AG10803 (cell line): ENCODE data around the gene KLRC3.
"Not testable (repeated sequence)": the region's sequence is repeated elsewhere in the genome, so short reads cannot be mapped to it uniquely, and the experiment has no call there.

Experiments
- DNase-seq: peaks from one replicate; pipeline ENCODE4 v3.0.0; 2010; ENCODE audit warnings: low read depth
- H3K4me3 ChIP-seq: 2 replicates; pipeline ENCODE4 v1.5.1; 2011; ENCODE audit warnings: mild to moderate bottlenecking, low read length, control low read depth
- TF ChIP-seq, protein P1 (sequence below): conservative IDR thresholded peaks from 2 replicates; pipeline ENCODE4 v1.5.1; 2011; ENCODE audit warnings: mild to moderate bottlenecking, low read length, control low read depth, inconsistent platforms

The KLRC3 gene

DNA sequence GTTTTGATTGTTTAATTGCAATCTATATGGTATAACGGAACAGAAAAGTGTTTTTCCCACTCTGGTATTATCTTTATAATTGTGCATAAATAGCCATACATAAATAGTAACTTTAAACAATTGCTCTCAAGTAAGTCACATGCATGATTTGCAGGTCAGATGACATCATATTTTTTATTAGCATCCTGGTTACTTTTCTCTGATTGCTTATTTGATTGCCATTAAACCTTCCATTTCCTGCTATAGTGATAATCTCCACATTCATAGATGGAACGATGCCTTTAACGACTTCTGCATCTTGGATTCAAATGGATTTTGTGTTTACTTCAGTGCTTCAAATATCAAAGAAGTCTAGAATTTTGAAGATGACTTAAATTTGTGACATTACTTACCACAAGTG, 27.1 kb downstream of the KLRC3 start:
- no peak overlapping the region for H3K4me3 ChIP-seq
- TF ChIP-seq, protein P1, sequence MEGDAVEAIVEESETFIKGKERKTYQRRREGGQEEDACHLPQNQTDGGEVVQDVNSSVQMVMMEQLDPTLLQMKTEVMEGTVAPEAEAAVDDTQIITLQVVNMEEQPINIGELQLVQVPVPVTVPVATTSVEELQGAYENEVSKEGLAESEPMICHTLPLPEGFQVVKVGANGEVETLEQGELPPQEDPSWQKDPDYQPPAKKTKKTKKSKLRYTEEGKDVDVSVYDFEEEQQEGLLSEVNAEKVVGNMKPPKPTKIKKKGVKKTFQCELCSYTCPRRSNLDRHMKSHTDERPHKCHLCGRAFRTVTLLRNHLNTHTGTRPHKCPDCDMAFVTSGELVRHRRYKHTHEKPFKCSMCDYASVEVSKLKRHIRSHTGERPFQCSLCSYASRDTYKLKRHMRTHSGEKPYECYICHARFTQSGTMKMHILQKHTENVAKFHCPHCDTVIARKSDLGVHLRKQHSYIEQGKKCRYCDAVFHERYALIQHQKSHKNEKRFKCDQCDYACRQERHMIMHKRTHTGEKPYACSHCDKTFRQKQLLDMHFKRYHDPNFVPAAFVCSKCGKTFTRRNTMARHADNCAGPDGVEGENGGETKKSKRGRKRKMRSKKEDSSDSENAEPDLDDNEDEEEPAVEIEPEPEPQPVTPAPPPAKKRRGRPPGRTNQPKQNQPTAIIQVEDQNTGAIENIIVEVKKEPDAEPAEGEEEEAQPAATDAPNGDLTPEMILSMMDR = no peak
- DNase-seq = no peak

DNA sequence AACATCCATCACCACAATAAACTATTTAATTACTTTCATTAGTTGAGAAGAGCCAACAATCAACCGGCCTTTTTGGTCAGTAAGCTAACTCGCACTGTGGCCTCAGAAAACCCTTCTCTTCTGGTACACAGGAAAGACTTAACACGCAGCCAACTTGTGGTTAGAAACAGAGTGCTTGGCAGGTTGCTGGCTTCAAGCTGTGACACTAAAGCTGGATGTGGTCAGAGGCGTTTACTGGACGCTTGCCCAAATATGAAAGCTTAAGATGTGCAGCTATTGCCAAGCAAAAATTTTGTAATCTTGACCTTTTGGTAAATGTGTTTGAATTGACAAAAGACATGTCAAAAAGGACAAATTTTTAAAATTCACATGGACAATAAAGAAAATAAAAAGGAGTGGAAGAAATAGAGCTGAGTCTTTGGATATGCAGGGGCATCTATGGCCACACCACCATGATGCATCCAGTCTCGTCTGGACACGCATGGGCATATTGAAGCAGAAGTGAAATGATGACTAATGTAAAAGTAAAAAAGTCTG, 27.9 kb downstream of the KLRC3 start:
- TF ChIP-seq, protein P1 = no peak
- peak; percentile 98 for DNase-seq
- H3K4me3 ChIP-seq = no peak overlapping the region

DNA sequence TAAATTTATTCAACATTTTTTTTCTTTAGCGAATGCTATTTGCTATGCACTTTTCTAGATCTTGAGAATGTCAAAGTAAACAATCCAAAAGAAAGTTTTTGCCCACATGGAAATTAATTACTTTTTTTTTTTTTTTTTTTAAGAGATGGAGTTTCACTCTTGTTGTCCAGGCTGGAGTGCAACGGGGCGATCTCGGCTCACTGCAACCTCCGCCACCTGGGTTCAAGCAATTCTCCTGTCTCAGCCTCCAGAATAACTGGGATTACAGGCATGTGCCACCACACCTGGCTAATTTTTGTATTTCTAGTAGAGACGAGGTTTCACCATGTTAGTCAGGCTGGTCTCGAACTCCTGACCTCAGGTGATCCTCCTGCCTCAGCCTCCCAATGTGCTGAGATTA, 29.4 kb downstream of the KLRC3 start:
- H3K4me3 ChIP-seq, DNase-seq: not testable (repeated sequence)

DNA sequence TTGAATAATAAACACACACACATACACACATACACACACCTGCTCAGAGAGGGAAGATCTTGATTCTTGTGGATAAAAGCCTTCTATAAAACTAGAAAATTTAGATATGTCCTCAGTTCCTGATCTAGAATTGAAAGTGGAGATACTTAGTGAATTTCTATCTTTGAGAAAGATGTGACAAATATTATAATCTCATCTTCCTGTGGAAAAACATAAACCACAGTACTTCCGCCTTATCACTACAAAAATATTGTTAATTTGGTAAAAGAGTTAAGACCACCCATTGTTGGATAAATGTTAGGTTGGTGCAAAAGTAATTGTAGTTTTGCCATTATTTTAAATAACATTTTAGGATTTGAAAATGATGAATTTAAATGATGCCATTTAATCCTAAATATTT, 30.5 kb downstream of the KLRC3 start, which contains the start of gene KLRK1:
Gene KLRK1, minus strand, starts transcription at position 138 of the 400 bp plus-strand sequence. CDS start 1,231 bp downstream, outside the sequence.
- TF ChIP-seq, protein P1 = no peak
- no peak within 1 kb of the TSS for H3K4me3 ChIP-seq
- no peak for DNase-seq

DNA sequence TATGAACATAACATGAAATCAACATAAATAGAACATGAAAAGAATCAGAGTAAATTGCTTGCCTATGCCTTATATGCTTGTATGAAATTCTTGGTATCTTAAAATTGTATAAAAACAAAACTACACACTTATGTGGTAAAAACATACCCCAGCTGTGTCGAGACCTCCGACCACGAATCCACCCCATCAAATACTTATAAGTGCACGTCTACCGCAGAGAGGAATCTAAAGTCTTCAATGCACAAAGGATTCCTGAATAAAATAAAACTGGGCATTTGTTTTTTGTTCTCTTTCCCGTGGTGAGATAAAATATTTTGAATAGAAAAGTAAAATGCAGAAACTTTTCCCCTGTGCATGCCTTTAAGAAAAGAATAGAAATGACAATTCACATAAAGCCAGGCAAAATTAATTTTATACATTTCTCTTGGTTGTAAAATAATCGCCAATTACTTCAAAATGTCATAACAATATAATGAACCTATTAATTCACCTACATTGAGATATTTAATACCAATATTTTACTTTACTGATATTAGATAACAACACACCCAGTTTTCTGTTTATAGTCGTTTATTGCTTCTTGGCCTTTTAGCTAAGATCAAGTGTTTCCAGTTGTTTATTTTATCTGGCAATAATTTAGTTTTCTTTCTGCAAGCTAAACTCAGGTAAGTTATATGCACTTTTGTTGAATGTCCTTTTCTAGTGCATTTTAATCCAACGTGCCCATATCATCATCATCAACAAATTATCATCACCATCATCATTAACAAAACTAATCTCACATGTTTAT, 31.6 kb downstream of the KLRC3 start:
- H3K4me3 ChIP-seq = no peak overlapping the region
- TF ChIP-seq, protein P1 = no peak
- DNase-seq = no peak

DNA sequence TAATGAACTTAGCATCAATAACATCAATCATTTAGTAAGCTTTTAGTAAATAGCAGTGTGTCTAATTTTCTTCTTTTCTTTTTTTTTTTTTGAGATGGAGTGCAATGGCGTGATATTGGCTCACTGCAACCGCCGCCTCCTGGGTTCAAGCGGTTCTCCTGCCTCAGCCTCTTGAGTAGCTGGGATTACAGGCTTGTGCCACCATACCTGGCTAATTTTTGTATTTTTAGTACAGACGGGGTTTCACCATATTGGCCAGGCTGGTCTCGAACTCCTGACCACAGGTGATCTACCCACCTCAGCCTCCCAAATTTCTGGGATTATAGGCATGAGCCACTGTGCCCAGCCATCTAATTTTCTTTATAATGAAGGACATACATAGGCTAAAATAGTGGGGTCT, 32.9 kb downstream of the KLRC3 start:
- DNase-seq, H3K4me3 ChIP-seq: not testable (repeated sequence)

DNA sequence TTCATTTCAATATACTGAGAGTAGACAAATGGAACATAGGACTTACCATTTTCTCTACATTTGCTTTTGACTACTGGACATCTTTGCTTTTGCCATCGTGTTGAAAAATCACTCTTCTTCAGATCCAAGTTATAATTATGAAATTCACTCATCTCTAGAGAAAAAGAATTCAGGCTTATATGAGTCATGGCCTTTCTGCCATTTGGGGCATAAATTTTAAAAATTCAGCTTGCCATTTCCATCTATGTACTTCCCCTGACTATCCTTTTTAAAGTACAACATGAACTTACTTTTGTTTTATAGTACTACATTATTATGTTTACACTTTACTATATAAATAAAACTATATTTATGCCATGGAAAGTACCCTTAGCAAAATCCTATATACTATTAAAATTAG, 33.5 kb downstream of the KLRC3 start:
- H3K4me3 ChIP-seq = no peak overlapping the region
- TF ChIP-seq, protein P1 = no peak
- no peak for DNase-seq

DNA sequence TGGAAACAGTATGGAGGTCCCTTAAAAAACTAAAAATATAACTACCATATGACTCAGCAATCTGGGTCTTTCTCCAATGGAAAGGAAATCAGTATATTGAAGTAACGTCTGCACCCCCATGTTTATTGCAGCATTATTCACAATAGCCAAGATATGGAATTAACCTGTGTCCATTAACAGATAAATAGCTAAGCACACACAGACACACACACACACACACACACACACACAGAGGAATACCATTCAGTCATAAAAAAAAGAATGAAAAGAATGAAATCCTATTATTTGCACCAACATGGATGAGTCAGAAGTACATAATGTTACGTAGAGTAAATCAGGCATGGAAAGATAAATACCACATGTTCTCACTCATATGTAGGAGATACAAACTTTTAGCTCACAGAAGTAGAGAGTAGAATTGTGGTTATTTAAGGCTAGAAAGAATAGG, 35.2 kb downstream of the KLRC3 start:
- DNase-seq = peak; percentile 93
- H3K4me3 ChIP-seq = no peak overlapping the region
- TF ChIP-seq, protein P1 = no peak
